SU-DHL-6 (cell line): ENCODE data around the gene ABCB1.

Experiments
- H2AFZ ChIP-seq: fragments of 200-600 bp; sonication (generic); 2 replicates; pipeline ENCODE4 v1.6.1; 2014; ENCODE audit warnings: low read depth, mild to moderate bottlenecking, moderate library complexity, mixed read lengths, antibody characterized with exemption, low read length; ENCODE audit not compliant: severe bottlenecking
- H3F3A ChIP-seq: fragments of 200-600 bp; shearing (Covaris generic); 2 replicates; pipeline ENCODE4 v1.6.0; 2016; ENCODE audit warnings: antibody characterized with exemption, mild to moderate bottlenecking; ENCODE audit not compliant: insufficient read depth
- H3K27ac ChIP-seq: fragments of 200-600 bp; sonication (generic); 2 replicates; pipeline ENCODE4 v1.5.1; 2016; ENCODE audit warnings: low read depth, mild to moderate bottlenecking, low read length, moderate library complexity, mixed read lengths
- H3K27me3 ChIP-seq: fragments of 200-600 bp; sonication (generic), shearing (Covaris generic); 2 replicates; pipeline ENCODE4 v1.6.0; 2014; ENCODE audit warnings: mild to moderate bottlenecking, low read length
- H3K36me3 ChIP-seq: fragments of 200-600 bp; sonication (generic); 2 replicates; pipeline ENCODE4 v1.6.1; 2014; ENCODE audit warnings: mild to moderate bottlenecking, low read length, mixed read lengths
- H3K4me2 ChIP-seq: fragments of 300-600, 200-600 bp; shearing (Covaris generic), sonication (generic); 2 replicates; pipeline ENCODE4 v1.6.0; 2014; ENCODE audit warnings: low read length, low read depth, mild to moderate bottlenecking; ENCODE audit not compliant: poor library complexity, severe bottlenecking
- H3K4me3 ChIP-seq: fragments of 200-600 bp; sonication (generic); 2 replicates; pipeline ENCODE4 v1.5.1; 2014; ENCODE audit warnings: antibody characterized with exemption, low read length, mild to moderate bottlenecking, mixed read lengths; ENCODE audit not compliant: insufficient read depth, poor library complexity, severe bottlenecking
- H3K79me2 ChIP-seq: fragments of 200-600 bp; sonication (generic); 2 replicates; pipeline ENCODE4 v1.6.1; 2014; ENCODE audit warnings: mild to moderate bottlenecking, low read length, moderate library complexity; ENCODE audit not compliant: insufficient read depth
- H3K9ac ChIP-seq: fragments of 200-600 bp; sonication (generic); 2 replicates; pipeline ENCODE4 v1.7.0; 2014; ENCODE audit warnings: mild to moderate bottlenecking, low read length
- H3K9me2 ChIP-seq: fragments of 200-600 bp; sonication (generic); replicated peaks from 2 replicates; pipeline ENCODE4 v1.6.1; 2014; ENCODE audit warnings: low read length; ENCODE audit not compliant: insufficient read depth
- H3K9me3 ChIP-seq: fragments of 200-600 bp; sonication (generic); 2 replicates; pipeline ENCODE4 v1.6.1; 2014; ENCODE audit warnings: low read length, mixed read lengths; ENCODE audit not compliant: insufficient read depth
- H4K20me1 ChIP-seq: fragments of 200-600 bp; sonication (generic); 2 replicates; pipeline ENCODE4 v1.6.1; 2014; ENCODE audit warnings: low read depth, mild to moderate bottlenecking, antibody characterized with exemption, low read length, moderate library complexity, mixed read lengths
- EZH2phosphoT487 ChIP-seq: fragments of 200-600 bp; sonication (generic), shearing (Covaris generic); conservative IDR thresholded peaks from 2 replicates; pipeline ENCODE4 v1.6.1; 2018; ENCODE audit warnings: mild to moderate bottlenecking, antibody characterized with exemption, low read length, moderate library complexity, mixed read lengths
- TF ChIP-seq, protein P1 (sequence below): fragments of 200-600 bp; sonication (generic); IDR thresholded peaks from one replicate; pipeline ENCODE4 v1.5.1; 2017; ENCODE audit warnings: antibody characterized with exemption, mild to moderate bottlenecking, low read length, moderate library complexity; ENCODE audit not compliant: insufficient read depth, poor library complexity, severe bottlenecking

The ABCB1 gene

DNA sequence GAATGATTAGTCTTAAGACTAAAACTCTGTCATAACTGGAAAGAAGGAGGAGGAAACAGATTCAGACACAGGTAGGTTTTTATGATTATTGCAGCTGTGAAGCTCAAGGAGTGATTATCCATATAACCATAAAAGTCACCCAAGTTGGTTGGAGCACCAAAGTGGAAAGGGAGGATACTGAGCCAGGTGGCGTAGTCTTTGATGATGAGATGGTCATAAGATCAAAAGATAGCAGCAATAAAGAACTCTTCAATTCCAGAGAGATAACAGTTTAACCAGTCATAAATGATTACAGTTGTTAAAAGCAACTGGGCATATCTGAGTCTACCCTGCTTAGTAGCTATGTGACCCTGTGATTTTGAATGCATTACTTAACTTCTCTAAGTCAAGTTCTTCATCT is 8.4 kb downstream of the ABCB1 start:
- no peaks in the 10 kb centered on the region for H3K36me3 ChIP-seq
- H2AFZ ChIP-seq: no peak overlapping the region
- no peaks in the 10 kb centered on the region for H3K9me2 ChIP-seq
- H4K20me1 ChIP-seq: no peaks in the 10 kb centered on the region
- H3K9me3 ChIP-seq: no peaks in the 10 kb centered on the region
- TF ChIP-seq EZH2phosphoT487: no peak
- TF ChIP-seq, protein P1, sequence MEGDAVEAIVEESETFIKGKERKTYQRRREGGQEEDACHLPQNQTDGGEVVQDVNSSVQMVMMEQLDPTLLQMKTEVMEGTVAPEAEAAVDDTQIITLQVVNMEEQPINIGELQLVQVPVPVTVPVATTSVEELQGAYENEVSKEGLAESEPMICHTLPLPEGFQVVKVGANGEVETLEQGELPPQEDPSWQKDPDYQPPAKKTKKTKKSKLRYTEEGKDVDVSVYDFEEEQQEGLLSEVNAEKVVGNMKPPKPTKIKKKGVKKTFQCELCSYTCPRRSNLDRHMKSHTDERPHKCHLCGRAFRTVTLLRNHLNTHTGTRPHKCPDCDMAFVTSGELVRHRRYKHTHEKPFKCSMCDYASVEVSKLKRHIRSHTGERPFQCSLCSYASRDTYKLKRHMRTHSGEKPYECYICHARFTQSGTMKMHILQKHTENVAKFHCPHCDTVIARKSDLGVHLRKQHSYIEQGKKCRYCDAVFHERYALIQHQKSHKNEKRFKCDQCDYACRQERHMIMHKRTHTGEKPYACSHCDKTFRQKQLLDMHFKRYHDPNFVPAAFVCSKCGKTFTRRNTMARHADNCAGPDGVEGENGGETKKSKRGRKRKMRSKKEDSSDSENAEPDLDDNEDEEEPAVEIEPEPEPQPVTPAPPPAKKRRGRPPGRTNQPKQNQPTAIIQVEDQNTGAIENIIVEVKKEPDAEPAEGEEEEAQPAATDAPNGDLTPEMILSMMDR: no peak
- no peaks in the 10 kb centered on the region for H3K79me2 ChIP-seq
- H3F3A ChIP-seq: no peaks in the 10 kb centered on the region
- H3K27me3 ChIP-seq: no peaks in the 10 kb centered on the region
- no peak overlapping the region for H3K27ac ChIP-seq
- H3K9ac ChIP-seq: no peak overlapping the region
- H3K4me3 ChIP-seq: no peak overlapping the region
- H3K4me2 ChIP-seq: no peak overlapping the region

DNA sequence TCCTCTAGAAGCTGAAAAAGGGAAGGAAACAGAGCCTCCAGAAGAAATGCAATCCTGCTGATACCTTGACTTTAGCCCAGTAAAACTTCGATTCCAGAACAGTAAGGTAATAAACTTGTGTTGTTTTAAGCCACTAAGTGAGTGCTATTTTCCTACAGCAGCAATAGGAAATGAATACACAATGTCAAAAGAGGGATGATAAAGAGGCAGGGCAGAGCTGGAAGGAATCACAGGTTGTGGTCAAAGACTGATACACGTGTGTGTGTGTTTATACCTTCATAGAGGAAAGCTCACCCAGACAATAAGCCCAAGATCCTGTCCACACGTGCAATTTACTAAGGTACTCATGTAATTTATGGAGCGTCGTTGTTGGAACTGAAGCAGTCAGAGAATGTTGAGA is 9.5 kb downstream of the ABCB1 start:
- no peak overlapping the region for H2AFZ ChIP-seq
- no peak for TF ChIP-seq EZH2phosphoT487
- TF ChIP-seq, protein P1: no peak
- H3K9me2 ChIP-seq: no peaks in the 10 kb centered on the region
- no peak overlapping the region for H3K4me2 ChIP-seq
- no peak overlapping the region for H3K27ac ChIP-seq
- H3K9ac ChIP-seq: no peak overlapping the region
- no peaks in the 10 kb centered on the region for H3K27me3 ChIP-seq
- H3K4me3 ChIP-seq: no peak overlapping the region
- no peaks in the 10 kb centered on the region for H3K36me3 ChIP-seq
- H3F3A ChIP-seq: no peaks in the 10 kb centered on the region
- H3K79me2 ChIP-seq: no peaks in the 10 kb centered on the region
- H3K9me3 ChIP-seq: no peaks in the 10 kb centered on the region
- H4K20me1 ChIP-seq: no peaks in the 10 kb centered on the region

DNA sequence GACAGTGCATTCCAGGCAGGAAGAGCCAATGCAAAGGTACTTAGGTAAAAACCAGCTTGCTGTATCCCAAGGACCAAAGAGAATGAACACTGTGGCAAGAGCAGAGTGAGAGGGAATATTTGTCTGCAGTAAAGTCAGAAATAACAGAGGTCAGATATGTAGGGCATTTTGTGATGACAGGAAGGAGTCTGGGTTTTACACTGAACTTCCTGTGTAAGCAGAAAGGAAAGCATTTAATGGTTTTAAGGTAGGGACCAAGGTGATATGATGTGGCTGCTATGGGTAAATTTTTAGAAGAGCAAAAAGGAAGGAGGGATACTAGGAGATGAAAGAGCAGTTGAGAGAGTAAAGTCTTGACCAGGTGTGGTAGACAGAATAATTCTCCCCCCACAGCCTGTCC is 10.1 kb downstream of the ABCB1 start:
- Histone ChIP-seq H4K20me1 (no peaks in the 10 kb centered on the region), H3K9me3 (no peaks in the 10 kb centered on the region), H3F3A (no peaks in the 10 kb centered on the region), H3K9ac (no peak overlapping the region), H3K27me3 (0 out of 2 replicates have a peak, but pooled peaks cover 3% of the 10 kb centered on the region), H3K79me2 (no peaks in the 10 kb centered on the region), H2AFZ (no peak overlapping the region), H3K4me2 (no peak overlapping the region), H3K9me2 (no peaks in the 10 kb centered on the region), H3K36me3 (no peaks in the 10 kb centered on the region), H3K27ac (no peak overlapping the region), H3K4me3 (no peak overlapping the region)
- TF ChIP-seq EZH2phosphoT487: no peak
- TF ChIP-seq, protein P1: no peak

DNA sequence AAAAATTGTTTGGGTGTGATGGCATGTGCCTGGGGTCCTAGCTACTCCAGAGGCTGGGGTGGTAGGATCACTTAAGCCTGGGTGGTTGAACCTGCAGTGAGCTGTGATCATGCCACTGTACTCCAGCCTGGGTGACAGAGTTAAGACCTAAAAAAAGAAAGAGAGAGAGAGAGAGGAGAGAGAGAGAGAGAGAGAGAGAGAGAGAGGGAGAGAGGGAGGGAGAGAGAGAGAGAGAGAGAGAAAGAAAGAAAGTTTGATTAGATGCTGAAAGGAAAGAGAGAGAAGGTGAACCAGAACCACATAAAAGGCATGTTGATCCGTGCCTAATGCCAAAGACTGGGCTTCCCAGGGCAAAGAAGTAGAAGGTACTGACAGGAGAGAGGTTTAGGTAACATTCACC is 11.1 kb downstream of the ABCB1 start:
- H3K36me3 ChIP-seq: no peaks in the 10 kb centered on the region
- no peak overlapping the region for H3K9ac ChIP-seq
- no peaks in the 10 kb centered on the region for H3F3A ChIP-seq
- H2AFZ ChIP-seq: no peak overlapping the region
- no peaks in the 10 kb centered on the region for H4K20me1 ChIP-seq
- H3K79me2 ChIP-seq: no peaks in the 10 kb centered on the region
- no peaks in the 10 kb centered on the region for H3K9me3 ChIP-seq
- no peak overlapping the region for H3K27ac ChIP-seq
- H3K4me3 ChIP-seq: no peak overlapping the region
- no peaks in the 10 kb centered on the region for H3K9me2 ChIP-seq
- H3K4me2 ChIP-seq: no peak overlapping the region
- 0 out of 2 replicates have a peak, but pooled peaks cover 3% of the 10 kb centered on the region for H3K27me3 ChIP-seq
- no peak for TF ChIP-seq EZH2phosphoT487
- TF ChIP-seq, protein P1: no peak
